GM18951 (cell line): ENCODE measurements around the gene PHOSPHO1.
"Not testable (repeated sequence)": the region's sequence is repeated elsewhere in the genome, so short reads cannot be mapped to it uniquely, and the experiment has no call there.

ENCODE experiments used
- POLR2A ChIP-seq: IDR thresholded peaks from 4 replicates; pipeline ENCODE4 v1.6.1; 2011; ENCODE audit warnings: mild to moderate bottlenecking; ENCODE audit not compliant: insufficient read length, insufficient read depth; ENCODE audit errors: extremely low read depth
- in situ Hi-C: fragments of 300-500 bp; cut with MboI; formaldehyde crosslinking; loops from one replicate; pipeline ENCODE4 v1.12.0; 2022; ENCODE audit warnings: low sequenced_read_pairs, mixed read lengths, inconsistent platforms; ENCODE audit not compliant: unreplicated experiment

PHOSPHO1 gene

GRCh38 chr17:49183801-49184200, 46.8 kb downstream of the PHOSPHO1 start:
- in situ Hi-C loops, result no loop called here
- TF ChIP-seq POLR2A, result no peak

GRCh38 chr17:49183341-49183740, 47.2 kb downstream of the PHOSPHO1 start:
- TF ChIP-seq POLR2A, result no peak
- in situ Hi-C loops, result no loop called here

- TF ChIP-seq POLR2A, result no peak
- in situ Hi-C loops, result no loop called here
Measured at GRCh38 chr17:49180998-49181635, 49.5 kb downstream of the PHOSPHO1 start.

- in situ Hi-C loops, result no loop called here
- no peak for TF ChIP-seq POLR2A
Measured at GRCh38 chr17:49180303-49180702, 50.3 kb downstream of the PHOSPHO1 start.

- in situ Hi-C loops, result not testable (repeated sequence)
Measured at GRCh38 chr17:49175978-49176377, 54.6 kb downstream of the PHOSPHO1 start.
